ENCODE measurements around the gene SDR42E1.
A peak's percentile ranks its signal among the peaks of the same experiment; 100 is the strongest.

The SDR42E1 gene, protein sequence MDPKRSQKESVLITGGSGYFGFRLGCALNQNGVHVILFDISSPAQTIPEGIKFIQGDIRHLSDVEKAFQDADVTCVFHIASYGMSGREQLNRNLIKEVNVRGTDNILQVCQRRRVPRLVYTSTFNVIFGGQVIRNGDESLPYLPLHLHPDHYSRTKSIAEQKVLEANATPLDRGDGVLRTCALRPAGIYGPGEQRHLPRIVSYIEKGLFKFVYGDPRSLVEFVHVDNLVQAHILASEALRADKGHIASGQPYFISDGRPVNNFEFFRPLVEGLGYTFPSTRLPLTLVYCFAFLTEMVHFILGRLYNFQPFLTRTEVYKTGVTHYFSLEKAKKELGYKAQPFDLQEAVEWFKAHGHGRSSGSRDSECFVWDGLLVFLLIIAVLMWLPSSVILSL

DNA sequence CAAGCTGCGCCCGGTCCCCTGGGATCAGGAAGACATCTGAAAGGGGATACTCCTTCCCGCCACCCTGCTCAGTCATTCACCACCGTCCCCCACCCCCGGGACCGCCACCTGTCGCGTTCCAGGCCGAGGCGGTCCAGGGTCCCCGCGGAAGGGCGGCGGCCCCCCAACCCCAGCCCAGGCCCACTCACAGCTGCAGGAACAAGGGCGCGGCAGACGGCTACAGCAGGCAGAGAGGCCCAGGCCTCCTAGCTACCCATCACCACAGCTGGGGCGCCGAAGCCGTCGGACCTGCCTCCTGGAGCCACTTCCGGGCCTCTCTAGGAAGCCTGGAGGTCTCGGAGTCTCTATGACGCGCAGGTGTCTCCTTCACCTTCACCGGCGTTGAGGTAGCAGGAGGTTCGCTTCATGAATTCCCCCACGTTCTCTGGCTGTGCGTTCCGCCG lies at the start of gene SDR42E1:
TSS of gene SDR42E1 (minus strand) at position 272 of the 443 bp plus-strand sequence. CDS start 10,612 bp downstream, outside the sequence.
- peak; percentile 7 to 40 (median 38) for DNase-seq (ENCODE audit: low read depth in 3 of 3, low spot score in 1 of 3)

- no peak for DNase-seq (ENCODE audit: low read depth in 3 of 3, low spot score in 1 of 3)
Measured at GRCh38 chr16:82059983-82060421, 48.7 kb upstream of the SDR42E1 start.

DNA sequence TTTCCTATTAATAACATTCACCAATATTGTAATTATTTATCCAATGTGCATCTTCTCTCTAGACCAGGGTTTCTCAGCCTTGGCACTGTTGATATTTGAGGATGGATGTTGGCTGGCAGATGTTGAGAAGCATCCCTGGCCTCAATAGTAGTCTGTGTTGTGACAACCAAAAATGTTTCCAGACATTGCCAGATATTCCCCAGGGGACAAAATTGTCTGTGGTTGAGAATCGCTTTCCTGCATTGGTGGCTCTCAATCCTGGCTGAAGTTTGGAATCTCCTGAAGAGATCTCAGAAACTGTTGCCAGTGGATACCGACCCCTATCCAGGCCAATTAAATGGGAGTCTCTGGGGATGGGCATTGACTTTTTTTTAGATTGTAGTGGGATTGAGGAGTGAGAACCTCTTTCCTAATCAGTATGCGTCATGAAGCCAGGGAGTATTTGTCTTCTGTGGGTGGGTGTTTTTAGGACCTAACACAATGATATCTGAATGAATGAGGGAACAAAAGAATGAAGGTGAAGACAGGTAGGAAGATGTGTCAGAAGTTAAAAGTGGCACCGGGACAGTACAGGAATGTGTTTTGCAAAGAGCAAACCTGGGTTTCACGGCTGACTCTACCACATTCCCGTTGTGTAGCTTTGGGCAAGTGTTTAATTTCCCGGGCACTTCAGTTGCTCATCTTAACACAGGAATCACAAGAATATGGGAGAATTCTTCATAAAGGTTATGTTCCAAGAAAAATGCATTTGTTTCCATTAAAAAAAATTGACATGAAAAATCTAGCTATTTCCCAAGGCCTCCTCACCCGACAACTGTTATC lies 48.1 kb upstream of the SDR42E1 start:
- no peak for DNase-seq (ENCODE audit: low read depth in 3 of 3, low spot score in 1 of 3)

GRCh38 chr16:82056550-82056896 lies 45.3 kb upstream of the SDR42E1 start:
- DNase-seq (ENCODE audit: low read depth in 3 of 3, low spot score in 1 of 3) = no peak

GRCh38 chr16:82055728-82056549 lies 44.7 kb upstream of the SDR42E1 start:
- no peak for DNase-seq (ENCODE audit: low read depth in 3 of 3, low spot score in 1 of 3)

GRCh38 chr16:82055117-82055516 lies 43.8 kb upstream of the SDR42E1 start:
- no peak for DNase-seq (ENCODE audit: low read depth in 3 of 3, low spot score in 1 of 3)

DNA sequence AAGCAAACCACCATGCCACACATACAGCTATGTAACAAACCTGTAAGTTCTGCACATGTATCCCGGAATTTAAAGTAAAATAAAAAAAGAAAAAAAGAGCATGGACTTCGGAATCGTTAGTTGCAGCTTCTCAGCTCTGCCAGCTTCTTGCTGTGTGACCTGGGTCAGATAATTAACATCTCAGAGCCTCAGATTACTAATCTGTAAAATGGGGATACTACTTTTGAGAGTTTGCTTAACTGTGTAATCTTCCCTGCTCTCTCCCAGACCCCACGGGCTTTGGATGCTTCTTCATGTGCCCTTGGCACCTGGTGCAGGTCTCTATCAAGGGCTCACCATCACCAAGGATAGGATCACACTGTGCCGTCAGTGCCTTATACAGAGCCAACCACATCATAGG lies 40.4 kb upstream of the SDR42E1 start:
- no peak for DNase-seq (ENCODE audit: low read depth in 3 of 3, low spot score in 1 of 3)

DNA sequence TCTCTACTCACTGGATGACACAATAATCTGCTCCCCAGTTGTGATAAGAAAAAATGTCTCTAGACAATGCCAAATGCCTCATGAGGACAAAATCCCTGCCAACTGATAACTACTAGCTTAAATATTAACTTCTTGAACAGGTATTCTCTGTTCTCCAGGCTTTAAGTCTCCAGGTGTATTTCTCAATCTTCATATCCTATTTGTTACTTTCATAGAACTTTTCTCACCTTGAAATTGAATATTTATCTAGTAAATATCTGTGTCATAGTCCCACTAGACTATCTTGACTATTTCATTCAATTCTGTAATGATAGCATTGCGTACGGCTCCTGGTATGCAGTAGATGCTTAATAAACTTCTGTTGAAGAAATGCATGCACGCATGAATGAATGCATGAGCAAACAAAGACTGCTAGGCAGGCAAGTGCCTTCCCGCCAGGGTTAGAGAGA lies 39.7 kb upstream of the SDR42E1 start:
- no peak for DNase-seq (ENCODE audit: low read depth in 3 of 3, low spot score in 1 of 3)

DNA sequence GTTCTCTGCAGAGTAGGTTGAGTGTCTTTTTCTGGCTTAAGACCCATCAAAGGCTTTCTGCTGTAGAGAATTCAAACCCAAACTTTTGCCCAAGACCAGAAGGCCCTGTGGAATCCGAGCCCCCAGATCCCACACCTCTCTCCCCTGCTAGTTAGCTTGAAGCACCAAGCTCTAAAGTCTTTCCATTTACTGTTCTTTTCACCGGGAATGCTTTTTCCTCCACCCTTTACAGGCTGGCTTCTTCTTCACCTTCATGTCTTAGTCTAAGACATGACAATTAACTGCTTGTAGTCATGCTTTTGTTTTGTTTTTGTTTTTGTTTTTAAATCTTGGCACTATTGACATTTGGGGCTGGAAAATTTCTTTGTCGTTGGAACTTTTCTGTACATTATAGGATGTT lies 39.2 kb upstream of the SDR42E1 start:
- no peak for DNase-seq (ENCODE audit: low read depth in 3 of 3, low spot score in 1 of 3)

GRCh38 chr16:82049484-82049883 lies 38.2 kb upstream of the SDR42E1 start:
- no peak for DNase-seq (ENCODE audit: low read depth in 3 of 3, low spot score in 1 of 3)

DNA sequence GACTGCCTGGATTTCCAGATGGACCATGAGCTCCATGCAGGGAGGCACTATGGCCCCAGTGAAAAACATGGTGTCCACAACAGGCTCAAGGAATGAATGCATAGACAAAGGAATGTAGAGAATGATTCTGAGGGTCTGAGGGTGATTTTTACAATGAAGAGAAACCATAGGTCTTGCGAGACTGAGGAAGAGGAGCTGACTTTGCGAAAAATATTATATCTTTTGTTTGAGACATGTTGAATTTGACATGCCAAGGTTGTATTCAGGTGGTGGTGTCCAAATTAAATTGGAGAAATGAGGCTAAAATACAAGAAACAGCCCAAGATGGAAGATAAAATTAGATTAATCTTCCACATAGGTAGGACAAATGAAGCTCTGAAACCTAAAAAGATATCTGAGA lies 36.5 kb upstream of the SDR42E1 start:
- DNase-seq (ENCODE audit: low read depth in 3 of 3, low spot score in 1 of 3) = no peak

GRCh38 chr16:82047374-82047773 lies 36.1 kb upstream of the SDR42E1 start:
- no peak for DNase-seq (ENCODE audit: low read depth in 3 of 3, low spot score in 1 of 3)

DNA sequence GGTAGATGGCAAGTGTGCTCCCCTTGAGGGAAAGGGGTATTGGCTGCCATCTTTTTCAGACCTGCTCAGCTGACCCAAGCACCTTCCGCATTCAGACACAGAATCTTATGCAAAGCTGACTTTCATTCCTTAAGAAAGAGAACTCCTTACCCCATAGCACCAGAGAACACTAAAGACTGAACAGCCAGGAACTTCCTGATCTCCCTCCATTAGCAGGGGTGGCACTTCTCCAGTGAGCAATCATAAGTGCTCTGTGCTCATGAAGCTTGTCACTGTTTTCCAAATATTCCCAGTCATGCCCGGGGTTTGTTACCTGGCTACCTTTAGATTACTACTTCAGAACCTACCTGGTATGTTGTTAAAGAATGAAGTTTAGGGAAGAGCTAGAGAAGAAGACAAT lies 35.7 kb upstream of the SDR42E1 start:
- DNase-seq (ENCODE audit: low read depth in 3 of 3, low spot score in 1 of 3) = no peak

DNA sequence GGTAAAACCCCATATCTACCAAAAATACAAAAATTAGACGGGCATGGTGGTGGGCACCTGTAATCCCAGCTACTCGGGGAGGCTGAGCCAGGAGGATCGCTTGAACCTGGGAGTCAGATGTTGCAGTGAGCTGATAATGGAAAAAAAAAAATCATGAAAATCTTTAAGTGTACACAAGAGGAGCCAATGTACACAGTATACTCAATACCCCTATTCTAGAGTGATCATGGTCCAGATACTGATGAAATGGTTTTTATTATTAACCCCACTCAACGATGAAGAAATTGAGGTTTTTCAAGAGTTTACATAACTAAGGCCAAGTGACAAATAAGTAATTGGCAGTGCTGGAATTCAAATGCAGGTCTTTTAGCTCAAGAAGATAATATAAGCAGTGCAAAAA lies 35.3 kb upstream of the SDR42E1 start:
- DNase-seq (ENCODE audit: low read depth in 3 of 3, low spot score in 1 of 3) = no peak

DNA sequence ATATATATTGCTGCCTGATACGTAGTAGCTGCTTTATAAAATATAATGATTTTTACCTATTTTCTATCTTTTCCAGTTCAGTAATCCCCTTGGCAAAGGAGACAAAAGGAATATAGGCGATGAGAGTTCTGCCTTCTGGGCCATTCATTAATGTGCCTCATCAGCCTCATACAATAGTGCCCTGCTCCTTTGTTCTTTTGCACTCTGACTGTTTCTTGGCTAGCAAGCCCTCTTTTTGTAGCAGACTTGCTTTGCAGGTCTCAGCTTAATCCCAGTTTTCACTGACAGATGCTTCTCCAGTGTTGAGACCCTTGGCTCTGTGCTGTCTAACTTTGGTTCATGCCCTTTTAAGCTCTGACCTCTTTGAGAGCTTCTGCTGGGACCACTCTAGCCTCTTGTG lies 34.2 kb upstream of the SDR42E1 start:
- no peak for DNase-seq (ENCODE audit: low read depth in 3 of 3, low spot score in 1 of 3)

GRCh38 chr16:82044585-82044911 lies 33.3 kb upstream of the SDR42E1 start:
- DNase-seq (ENCODE audit: low read depth in 3 of 3, low spot score in 1 of 3) = no peak

DNA sequence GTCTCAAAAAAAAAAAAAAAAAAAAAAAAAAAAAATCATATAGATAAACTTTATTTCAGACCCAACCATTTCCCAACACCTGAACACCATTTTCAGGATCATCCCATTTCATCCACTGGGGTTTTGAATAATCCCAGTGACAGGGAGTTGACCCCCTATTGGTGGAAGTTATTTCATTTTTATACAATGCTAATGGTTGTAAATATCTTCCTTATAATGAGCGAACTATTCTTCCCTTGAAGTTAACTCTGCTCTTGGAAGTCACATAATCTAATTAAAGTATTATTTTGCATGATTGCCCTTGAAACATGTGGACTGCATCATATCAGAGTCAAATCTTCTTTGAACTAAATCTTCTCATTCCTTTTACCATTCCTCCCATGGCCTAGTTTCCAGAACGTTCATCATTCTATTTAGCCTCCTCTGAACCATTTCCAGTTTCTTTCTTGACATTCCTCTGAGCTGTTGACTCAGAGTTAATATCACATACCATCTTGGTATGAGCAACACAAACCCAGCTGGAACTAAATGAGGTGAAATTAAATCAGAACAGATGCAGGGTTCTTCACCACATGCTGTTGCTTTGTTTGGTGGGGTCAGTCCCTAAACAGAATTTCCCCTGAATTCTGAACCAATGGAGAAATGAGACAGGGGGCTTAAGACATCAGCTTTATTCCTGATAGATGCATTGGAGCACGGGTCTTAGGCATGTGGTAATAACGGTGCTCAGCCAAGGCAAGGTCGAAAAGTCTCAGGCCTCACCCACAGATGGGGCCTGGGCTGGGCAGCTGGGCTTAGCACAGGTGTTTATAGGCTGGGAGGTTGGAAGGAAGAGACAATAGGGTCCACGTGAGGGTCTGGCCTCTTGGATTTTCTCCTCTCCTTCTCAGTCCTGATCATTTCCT lies 32.7 kb upstream of the SDR42E1 start:
- DNase-seq (ENCODE audit: low read depth in 3 of 3, low spot score in 1 of 3) = no peak

- DNase-seq (ENCODE audit: low read depth in 3 of 3, low spot score in 1 of 3) = no peak
Measured at GRCh38 chr16:82042846-82043245, 31.6 kb upstream of the SDR42E1 start.

DNA sequence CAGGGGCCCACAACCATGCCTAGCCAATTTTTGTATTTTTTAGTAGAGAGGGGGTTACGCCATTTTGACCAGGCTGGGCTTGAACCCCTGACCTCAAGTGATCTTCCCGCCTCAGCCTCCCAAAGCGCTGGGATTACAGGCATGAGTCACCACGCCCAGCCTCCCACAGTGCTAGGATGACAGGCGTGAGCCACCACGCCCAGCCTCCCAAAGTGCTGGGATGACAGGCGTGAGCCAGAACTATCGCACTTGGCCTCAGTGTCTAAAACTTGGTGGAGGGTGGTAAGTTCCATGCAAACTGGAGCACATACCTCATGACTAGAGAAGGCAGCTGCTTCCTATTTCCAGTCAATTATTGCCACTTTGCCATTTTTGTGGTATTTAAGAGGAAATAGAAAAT lies 30.9 kb upstream of the SDR42E1 start:
- no peak for DNase-seq (ENCODE audit: low read depth in 3 of 3, low spot score in 1 of 3)

- no peak for DNase-seq (ENCODE audit: low read depth in 3 of 3, low spot score in 1 of 3)
Measured at GRCh38 chr16:82041542-82041941, 30.3 kb upstream of the SDR42E1 start.
